MM.1S (cell line): Measurements from ENCODE around the gene MR1.

Source experiments
- DNase-seq: peaks from one replicate; pipeline ENCODE4 v3.0.0-alpha.2; 2015
- H2AFZ ChIP-seq: fragments of 300-600 bp; sonication (generic); 2 replicates; pipeline ENCODE4 v1.6.0; 2016; ENCODE audit warnings: antibody characterized with exemption, low read length
- H3F3A ChIP-seq: fragments of 300-600 bp; sonication (generic); 2 replicates; pipeline ENCODE4 v1.6.1; 2016; ENCODE audit warnings: mild to moderate bottlenecking, antibody characterized with exemption, low read length, moderate library complexity, mixed read lengths; ENCODE audit not compliant: insufficient read depth
- H3K27ac ChIP-seq: fragments of 300-600 bp; sonication (generic); 2 replicates; pipeline ENCODE4 v1.5.1; 2016; ENCODE audit warnings: mild to moderate bottlenecking, low read length
- H3K27me3 ChIP-seq: fragments of 300-600 bp; sonication (generic); replicated peaks from 2 replicates; pipeline ENCODE4 v1.6.0; 2016; ENCODE audit warnings: low read length; ENCODE audit not compliant: insufficient read depth
- H3K36me3 ChIP-seq: fragments of 300-600 bp; sonication (generic); replicated peaks from 2 replicates; pipeline ENCODE4 v1.6.1; 2016; ENCODE audit warnings: mild to moderate bottlenecking, low read length, mixed read lengths; ENCODE audit not compliant: insufficient read depth
- H3K4me1 ChIP-seq: fragments of 300-600 bp; sonication (generic); 2 replicates; pipeline ENCODE4 v1.6.1; 2016; ENCODE audit warnings: low read length, mixed read lengths
- H3K4me2 ChIP-seq: fragments of 300-600 bp; sonication (generic); 2 replicates; pipeline ENCODE4 v1.6.0; 2016; ENCODE audit warnings: low read depth, low read length
- H3K4me3 ChIP-seq: fragments of 300-600 bp; sonication (generic); 2 replicates; pipeline ENCODE4 v1.5.1; 2016; ENCODE audit warnings: low read length, mixed read lengths
- H3K79me2 ChIP-seq: fragments of 300-600 bp; sonication (generic); 2 replicates; pipeline ENCODE4 v1.6.1; 2016; ENCODE audit warnings: mixed run types, low read length, mixed read lengths
- H3K9ac ChIP-seq: fragments of 300-600 bp; sonication (generic); 2 replicates; pipeline ENCODE4 v1.6.1; 2016; ENCODE audit warnings: low read length, mixed read lengths
- H3K9me2 ChIP-seq: fragments of 300-600 bp; sonication (generic); replicated peaks from 2 replicates; pipeline ENCODE4 v1.6.1; 2016; ENCODE audit warnings: mild to moderate bottlenecking, low read length, mixed read lengths; ENCODE audit not compliant: insufficient read depth
- H3K9me3 ChIP-seq: fragments of 300-600 bp; sonication (generic); replicated peaks from 2 replicates; pipeline ENCODE4 v1.6.1; 2016; ENCODE audit warnings: mild to moderate bottlenecking, low read length, mixed read lengths; ENCODE audit not compliant: insufficient read depth
- H4K20me1 ChIP-seq: fragments of 300-600 bp; sonication (generic); 2 replicates; pipeline ENCODE4 v1.6.1; 2016; ENCODE audit warnings: mild to moderate bottlenecking, low read length, moderate library complexity, mixed read lengths; ENCODE audit not compliant: insufficient read depth
- EZH2 ChIP-seq: fragments of 300-600 bp; sonication (generic); optimal IDR thresholded peaks from 2 replicates; pipeline ENCODE3; 2017; ENCODE audit warnings: low read depth, mild to moderate bottlenecking, antibody characterized with exemption, low read length, mixed read lengths
- EZH2phosphoT487 ChIP-seq: fragments of 300-600 bp; sonication (generic); IDR thresholded peaks from 2 replicates; pipeline ENCODE4 v1.6.1; 2018; ENCODE audit warnings: antibody characterized with exemption, low read length
- TF ChIP-seq, protein P1 (sequence below): fragments of 300-600 bp; sonication (generic); IDR thresholded peaks from 2 replicates; pipeline ENCODE4 v1.5.1; 2016; ENCODE audit warnings: antibody characterized with exemption, low read length, mixed read lengths

MR1 gene

DNA sequence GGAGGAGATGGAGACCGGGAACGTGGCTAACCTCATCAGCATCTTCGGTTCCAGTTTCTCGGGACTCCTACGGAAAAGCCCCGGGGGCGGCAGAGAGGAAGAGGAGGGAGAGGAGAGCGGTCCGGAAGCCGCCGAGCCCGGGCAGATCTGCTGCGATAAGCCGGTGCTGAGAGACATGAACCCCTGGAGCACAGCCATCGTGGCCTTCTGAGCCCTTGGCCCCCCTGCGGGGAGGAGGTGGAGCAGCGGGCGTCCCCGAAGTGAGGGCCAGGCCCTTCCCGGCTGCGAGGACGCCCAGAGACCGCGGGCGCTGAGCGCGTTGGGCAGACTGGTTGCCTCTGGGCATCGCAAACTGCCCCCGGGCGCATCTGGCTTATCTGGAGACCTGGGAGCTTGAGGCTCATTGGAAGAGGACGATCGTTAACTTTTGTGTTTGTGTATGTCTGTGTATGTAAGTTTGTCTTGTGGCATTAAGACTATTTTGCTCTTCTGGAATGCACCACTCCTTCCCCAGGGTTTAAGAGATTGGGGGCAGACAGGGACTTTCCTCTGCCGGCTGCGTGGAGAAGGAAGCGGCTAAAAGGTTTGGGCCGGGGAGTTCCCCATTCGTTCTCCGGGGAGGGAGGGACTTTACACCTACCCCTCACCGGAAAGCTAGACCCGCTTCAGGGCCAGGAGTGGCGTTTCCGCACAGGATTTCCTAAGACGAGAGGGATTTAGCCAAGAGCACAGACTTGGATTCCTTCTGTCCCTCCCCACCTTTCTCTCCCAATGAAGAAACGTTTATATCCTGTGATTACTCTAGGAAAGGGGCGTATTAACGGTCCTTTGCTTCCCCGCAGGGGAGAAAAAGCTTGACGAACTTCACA is 56.1 kb downstream of the MR1 start:
- H3K4me3 ChIP-seq = peak overlapping the region; percentile 94
- peaks cover 20% of the 10 kb centered on the region for H3K4me1 ChIP-seq
- H3K27ac ChIP-seq = peak overlapping the region; percentile 77
- H3K4me2 ChIP-seq = peak overlapping the region; percentile 88
- DNase-seq = peak; percentile 78
- H3K9me2 ChIP-seq = no peaks in the 10 kb centered on the region
- H3K9ac ChIP-seq = peak overlapping the region; percentile 79
- 0 out of 2 replicates have a peak, but pooled peaks cover 7% of the 10 kb centered on the region for H4K20me1 ChIP-seq
- H2AFZ ChIP-seq = peak overlapping the region; percentile 53
- H3K9me3 ChIP-seq = no peaks in the 10 kb centered on the region
- H3F3A ChIP-seq = peaks cover 15% of the 10 kb centered on the region
- no peaks in the 10 kb centered on the region for H3K36me3 ChIP-seq
- no peaks in the 10 kb centered on the region for H3K27me3 ChIP-seq
- H3K79me2 ChIP-seq = peaks cover 45% of the 10 kb centered on the region
- no peak for TF ChIP-seq EZH2
- no peak for TF ChIP-seq EZH2phosphoT487
- TF ChIP-seq, protein P1, sequence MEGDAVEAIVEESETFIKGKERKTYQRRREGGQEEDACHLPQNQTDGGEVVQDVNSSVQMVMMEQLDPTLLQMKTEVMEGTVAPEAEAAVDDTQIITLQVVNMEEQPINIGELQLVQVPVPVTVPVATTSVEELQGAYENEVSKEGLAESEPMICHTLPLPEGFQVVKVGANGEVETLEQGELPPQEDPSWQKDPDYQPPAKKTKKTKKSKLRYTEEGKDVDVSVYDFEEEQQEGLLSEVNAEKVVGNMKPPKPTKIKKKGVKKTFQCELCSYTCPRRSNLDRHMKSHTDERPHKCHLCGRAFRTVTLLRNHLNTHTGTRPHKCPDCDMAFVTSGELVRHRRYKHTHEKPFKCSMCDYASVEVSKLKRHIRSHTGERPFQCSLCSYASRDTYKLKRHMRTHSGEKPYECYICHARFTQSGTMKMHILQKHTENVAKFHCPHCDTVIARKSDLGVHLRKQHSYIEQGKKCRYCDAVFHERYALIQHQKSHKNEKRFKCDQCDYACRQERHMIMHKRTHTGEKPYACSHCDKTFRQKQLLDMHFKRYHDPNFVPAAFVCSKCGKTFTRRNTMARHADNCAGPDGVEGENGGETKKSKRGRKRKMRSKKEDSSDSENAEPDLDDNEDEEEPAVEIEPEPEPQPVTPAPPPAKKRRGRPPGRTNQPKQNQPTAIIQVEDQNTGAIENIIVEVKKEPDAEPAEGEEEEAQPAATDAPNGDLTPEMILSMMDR = no peak

DNA sequence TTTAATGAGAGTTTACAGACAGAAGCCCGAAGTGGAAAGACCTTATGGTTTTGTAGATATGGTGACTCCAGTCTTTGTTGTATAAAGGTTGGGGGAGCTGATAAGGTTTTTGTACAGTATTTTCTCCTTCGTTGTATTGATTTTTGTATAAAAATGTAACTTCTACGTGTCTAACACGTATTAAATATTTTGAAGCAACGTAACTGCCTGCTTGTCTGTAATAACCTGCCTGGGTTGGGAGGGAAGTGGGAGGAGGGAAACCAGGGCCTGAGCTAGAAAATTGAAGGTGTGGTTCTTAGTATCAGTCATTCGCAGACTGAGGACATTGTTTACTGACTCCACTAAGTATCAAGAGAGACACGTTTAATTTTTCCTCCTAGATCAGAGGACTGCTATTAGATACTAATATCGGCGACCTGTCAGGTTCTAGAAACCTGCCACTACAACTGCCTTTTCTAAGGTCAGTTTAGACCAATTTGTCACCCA is 56.9 kb downstream of the MR1 start:
- peaks cover 15% of the 10 kb centered on the region for H3F3A ChIP-seq
- H3K79me2 ChIP-seq = peaks cover 45% of the 10 kb centered on the region
- TF ChIP-seq EZH2 = no peak
- TF ChIP-seq, protein P1 = no peak
- no peak for TF ChIP-seq EZH2phosphoT487
- peak overlapping the region; percentile 88 for H3K4me2 ChIP-seq
- H3K9ac ChIP-seq = peak overlapping the region; percentile 79; the same call in 1 of the 2 replicates
- DNase-seq = peak; percentile 42
- H3K4me3 ChIP-seq = peak overlapping the region; percentile 94
- H3K9me3 ChIP-seq = no peaks in the 10 kb centered on the region
- 0 out of 2 replicates have a peak overlapping the region, but pooled peaks have one; percentile 53 for H2AFZ ChIP-seq
- peak overlapping the region; percentile 77; the same call in 1 of the 2 replicates for H3K27ac ChIP-seq
- no peaks in the 10 kb centered on the region for H3K27me3 ChIP-seq
- H4K20me1 ChIP-seq = 0 out of 2 replicates have a peak, but pooled peaks cover 7% of the 10 kb centered on the region
- H3K9me2 ChIP-seq = no peaks in the 10 kb centered on the region
- no peaks in the 10 kb centered on the region for H3K36me3 ChIP-seq
- peaks cover 20% of the 10 kb centered on the region for H3K4me1 ChIP-seq

DNA sequence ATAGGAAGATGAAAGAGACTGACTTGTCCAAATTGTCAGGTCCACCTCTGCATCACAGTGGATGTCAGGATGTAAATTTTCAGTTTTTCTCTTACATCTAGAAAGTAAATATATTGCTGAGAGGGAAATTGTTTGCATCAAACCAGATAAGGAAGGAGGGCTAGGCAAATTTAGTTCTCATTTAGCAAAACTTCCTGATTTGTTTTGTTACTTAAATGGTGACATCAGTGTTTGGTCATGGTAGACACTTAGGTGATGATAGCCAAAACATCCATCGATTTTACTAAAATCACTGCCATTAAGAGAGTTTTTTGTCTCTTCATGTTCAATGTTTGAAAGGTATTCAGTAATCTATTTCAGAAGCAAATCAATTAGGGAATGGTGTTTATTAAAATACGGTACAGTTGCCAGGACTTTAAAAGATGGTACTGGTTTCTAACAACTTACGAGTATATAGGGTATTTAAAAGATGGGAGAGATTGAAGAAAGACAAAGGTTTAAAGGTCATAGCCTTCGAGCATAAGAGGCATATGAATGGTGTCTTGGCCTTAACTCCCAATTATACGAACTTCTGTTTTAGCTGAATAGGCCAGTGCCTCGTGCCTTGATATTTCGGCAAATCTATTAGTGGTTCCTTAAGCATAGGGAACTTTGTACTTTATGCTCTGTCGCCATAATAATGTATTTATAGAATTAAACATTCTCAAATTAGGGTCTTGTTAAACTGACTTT is 57.7 kb downstream of the MR1 start:
- H3K4me3 ChIP-seq = peak overlapping the region; percentile 94
- no peak overlapping the region for H2AFZ ChIP-seq
- no peak for DNase-seq
- TF ChIP-seq EZH2 = no peak
- no peak for TF ChIP-seq EZH2phosphoT487
- TF ChIP-seq, protein P1 = no peak
- no peak overlapping the region for H3K27ac ChIP-seq
- H3K9me3 ChIP-seq = no peaks in the 10 kb centered on the region
- peaks cover 15% of the 10 kb centered on the region for H3F3A ChIP-seq
- no peaks in the 10 kb centered on the region for H3K36me3 ChIP-seq
- peaks cover 20% of the 10 kb centered on the region for H3K4me1 ChIP-seq
- H4K20me1 ChIP-seq = 0 out of 2 replicates have a peak, but pooled peaks cover 7% of the 10 kb centered on the region
- no peaks in the 10 kb centered on the region for H3K9me2 ChIP-seq
- peak overlapping the region; percentile 88 for H3K4me2 ChIP-seq
- H3K79me2 ChIP-seq = peaks cover 45% of the 10 kb centered on the region
- H3K9ac ChIP-seq = peak overlapping the region; percentile 79; the same call in 1 of the 2 replicates
- H3K27me3 ChIP-seq = no peaks in the 10 kb centered on the region
